OCI-LY7 (cell line): ENCODE measurements around the gene SOD3. TPM values are rescaled to one million over a fixed set of nuclear protein-coding genes. Genes with fewer than 3 reads are reported as not detected.

ENCODE experiments used
- BruUV-seq: library from RNA; stranded (reverse); fragments of 400-500 nt; replicated peaks from 2 replicates; lab custom pipeline; 2021; lab: Mats Ljungman, UMichigan
- CTCF ChIA-PET: fragments of 300-600 bp; sonication (Branson Sonifier 250); formaldehyde crosslinking; loops from one replicate; lab custom pipeline; 2022; ENCODE audit warnings: antibody characterized with exemption; ENCODE audit not compliant: unreplicated experiment; lab: Charles Lee
- POLR2A ChIA-PET: fragments of 300-600 bp; sonication (Branson Sonifier 250); formaldehyde crosslinking; loops from one replicate; lab custom pipeline; 2022; ENCODE audit warnings: antibody characterized with exemption; lab: Charles Lee
- DNase-seq: peaks from one replicate; pipeline ENCODE4 v3.0.0-alpha.2; 2015; ENCODE audit warnings: low spot score
- H2AFZ ChIP-seq: fragments of 200-600 bp; sonication (generic), shearing (Covaris generic); 2 replicates; pipeline ENCODE4 v1.6.1; 2014; ENCODE audit warnings: mild to moderate bottlenecking, antibody characterized with exemption, low read length, moderate library complexity
- H3K27ac ChIP-seq: fragments of 200-600 bp; sonication (generic); 2 replicates; pipeline ENCODE4 v1.5.1; 2014; ENCODE audit warnings: mixed run types, low read depth, mild to moderate bottlenecking, moderate library complexity, low read length, inconsistent platforms; ENCODE audit not compliant: poor library complexity, severe bottlenecking
- H3K36me3 ChIP-seq: fragments of 200-600 bp; sonication (generic); 2 replicates; pipeline ENCODE4 v1.6.1; 2014; ENCODE audit warnings: mild to moderate bottlenecking, antibody characterized with exemption, low read length, moderate library complexity, mixed read lengths; ENCODE audit not compliant: insufficient read depth
- H3K4me1 ChIP-seq: fragments of 200-600 bp; sonication (generic); 2 replicates; pipeline ENCODE4 v1.5.1; 2014; ENCODE audit warnings: mild to moderate bottlenecking, low read length; ENCODE audit not compliant: insufficient read depth, poor library complexity, severe bottlenecking
- H3K4me2 ChIP-seq: fragments of 200-600 bp; sonication (generic); 2 replicates; pipeline ENCODE4 v1.6.1; 2014; ENCODE audit warnings: mild to moderate bottlenecking, low read length
- H3K4me3 ChIP-seq: fragments of 200-600 bp; sonication (generic); 2 replicates; pipeline ENCODE4 v1.5.1; 2014; ENCODE audit warnings: mild to moderate bottlenecking, low read depth, low read length; ENCODE audit not compliant: poor library complexity, severe bottlenecking
- H3K79me2 ChIP-seq: fragments of 200-600 bp; sonication (generic); 2 replicates; pipeline ENCODE4 v1.6.1; 2016; ENCODE audit warnings: low read depth, mild to moderate bottlenecking, low read length, moderate library complexity, mixed read lengths; ENCODE audit not compliant: insufficient read depth
- H3K9me2 ChIP-seq: fragments of 200-600 bp; sonication (generic); 2 replicates; pipeline ENCODE4 v1.6.1; 2016; ENCODE audit warnings: mild to moderate bottlenecking, low read length, mixed read lengths; ENCODE audit not compliant: insufficient read depth
- H3K9me3 ChIP-seq: fragments of 200-600 bp; sonication (generic); 2 replicates; pipeline ENCODE4 v1.6.1; 2014; ENCODE audit warnings: mild to moderate bottlenecking, mixed run types, low read length, mixed read lengths
- H4K20me1 ChIP-seq: fragments of 200-600 bp; sonication (generic); 2 replicates; pipeline ENCODE4 v1.6.1; 2014; ENCODE audit warnings: mild to moderate bottlenecking, antibody characterized with exemption, low read length, moderate library complexity, mixed read lengths; ENCODE audit not compliant: insufficient read depth
- EZH2phosphoT487 ChIP-seq: fragments of 200-600 bp; sonication (generic); IDR thresholded peaks from 2 replicates; pipeline ENCODE4 v1.6.1; 2018; ENCODE audit warnings: low read depth, borderline replicate concordance, mild to moderate bottlenecking, mixed run types, antibody characterized with exemption, low read length, moderate library complexity, mixed read lengths
- intact Hi-C: fragments of 100-400 bp; cut with micrococcal nuclease; formaldehyde crosslinking; loops from one replicate; pipeline ENCODE4 v1.10.0; 2022; ENCODE audit not compliant: unreplicated experiment
- total RNA-seq, 2 experiments: library from RNA; depleted of rRNA in 1 of 2; stranded (reverse); fragments of >200 nt in 1 of 2; shearing (Covaris generic) in 1 of 2; gene quantifications; 2 replicates each; pipeline ENCODE4 v1.2.3, GENCODE V29; 2014 to 2022
- TF ChIP-seq, protein P1 (sequence below): fragments of 200-600 bp; sonication (generic); conservative IDR thresholded peaks from 2 replicates; pipeline ENCODE4 v1.5.1; 2014; ENCODE audit warnings: mild to moderate bottlenecking, antibody characterized with exemption, low read length, moderate library complexity, mixed read lengths

The SOD3 gene
- total RNA-seq, 2 experiments from 2014 or later = not detected

DNA sequence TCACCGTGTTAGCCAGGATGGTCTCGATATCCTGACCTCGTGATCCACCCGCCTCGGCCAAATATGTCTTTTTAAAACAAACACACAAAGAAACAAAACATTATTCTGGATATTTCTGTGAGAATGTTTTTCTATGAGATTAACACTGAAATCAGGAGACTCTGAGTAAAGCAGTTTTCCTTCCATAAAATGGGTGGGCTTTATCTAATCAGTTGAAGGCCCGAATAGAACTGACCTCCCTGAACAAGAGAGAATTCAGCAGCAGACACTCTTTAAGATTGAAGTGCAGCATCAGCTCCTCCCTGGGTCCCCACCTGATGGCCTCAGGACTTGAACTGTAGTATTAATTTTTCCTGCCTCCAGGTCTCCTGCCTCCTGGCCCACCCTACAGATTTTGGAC lies 22.4 kb upstream of the SOD3 start:
- Histone ChIP-seq H3K9me2 (no peaks in the 10 kb centered on the region), H3K4me1 (no peaks in the 10 kb centered on the region), H3K27ac (no peak overlapping the region), H3K79me2 (no peaks in the 10 kb centered on the region), H3K4me3 (no peak overlapping the region), H3K9me3 (no peaks in the 10 kb centered on the region), H2AFZ (no peak overlapping the region), H3K36me3 (no peaks in the 10 kb centered on the region), H4K20me1 (no peaks in the 10 kb centered on the region), H3K4me2 (no peak overlapping the region)
- no peak for DNase-seq
- no TSS peak for BruUV-seq
- ChIA-PET POLR2A (no interaction called here), CTCF (no interaction called here)
- TF ChIP-seq, protein P1, sequence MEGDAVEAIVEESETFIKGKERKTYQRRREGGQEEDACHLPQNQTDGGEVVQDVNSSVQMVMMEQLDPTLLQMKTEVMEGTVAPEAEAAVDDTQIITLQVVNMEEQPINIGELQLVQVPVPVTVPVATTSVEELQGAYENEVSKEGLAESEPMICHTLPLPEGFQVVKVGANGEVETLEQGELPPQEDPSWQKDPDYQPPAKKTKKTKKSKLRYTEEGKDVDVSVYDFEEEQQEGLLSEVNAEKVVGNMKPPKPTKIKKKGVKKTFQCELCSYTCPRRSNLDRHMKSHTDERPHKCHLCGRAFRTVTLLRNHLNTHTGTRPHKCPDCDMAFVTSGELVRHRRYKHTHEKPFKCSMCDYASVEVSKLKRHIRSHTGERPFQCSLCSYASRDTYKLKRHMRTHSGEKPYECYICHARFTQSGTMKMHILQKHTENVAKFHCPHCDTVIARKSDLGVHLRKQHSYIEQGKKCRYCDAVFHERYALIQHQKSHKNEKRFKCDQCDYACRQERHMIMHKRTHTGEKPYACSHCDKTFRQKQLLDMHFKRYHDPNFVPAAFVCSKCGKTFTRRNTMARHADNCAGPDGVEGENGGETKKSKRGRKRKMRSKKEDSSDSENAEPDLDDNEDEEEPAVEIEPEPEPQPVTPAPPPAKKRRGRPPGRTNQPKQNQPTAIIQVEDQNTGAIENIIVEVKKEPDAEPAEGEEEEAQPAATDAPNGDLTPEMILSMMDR = no peak
- no peak for TF ChIP-seq EZH2phosphoT487
- intact Hi-C loops = no loop called here

- no peaks in the 10 kb centered on the region for H3K9me3 ChIP-seq
- DNase-seq = no peak
- H3K36me3 ChIP-seq = no peaks in the 10 kb centered on the region
- H3K9me2 ChIP-seq = no peaks in the 10 kb centered on the region
- no peak overlapping the region for H3K4me2 ChIP-seq
- BruUV-seq = no TSS peak
- H4K20me1 ChIP-seq = no peaks in the 10 kb centered on the region
- intact Hi-C loops = no loop called here
- no peaks in the 10 kb centered on the region for H3K79me2 ChIP-seq
- CTCF ChIA-PET = no interaction called here
- no peak overlapping the region for H2AFZ ChIP-seq
- no peak overlapping the region for H3K27ac ChIP-seq
- H3K4me3 ChIP-seq = no peak overlapping the region
- no peaks in the 10 kb centered on the region for H3K4me1 ChIP-seq
- TF ChIP-seq EZH2phosphoT487 = no peak
- TF ChIP-seq, protein P1 = no peak
- POLR2A ChIA-PET = no interaction called here
These were observed 20.9 kb upstream of the SOD3 start for GRCh38 chr4:24774452-24774851.

GRCh38 chr4:24775032-24775605 lies 20.3 kb upstream of the SOD3 start:
- TF ChIP-seq, protein P1 = no peak
- TF ChIP-seq EZH2phosphoT487 = no peak
- ChIA-PET POLR2A (no interaction called here), CTCF (no interaction called here)
- no peaks in the 10 kb centered on the region for H4K20me1 ChIP-seq
- H3K27ac ChIP-seq = no peak overlapping the region
- no peaks in the 10 kb centered on the region for H3K9me3 ChIP-seq
- no peaks in the 10 kb centered on the region for H3K9me2 ChIP-seq
- H3K4me1 ChIP-seq = no peaks in the 10 kb centered on the region
- no peak overlapping the region for H3K4me2 ChIP-seq
- no peaks in the 10 kb centered on the region for H3K36me3 ChIP-seq
- no peak for DNase-seq
- H2AFZ ChIP-seq = no peak overlapping the region
- no peaks in the 10 kb centered on the region for H3K79me2 ChIP-seq
- intact Hi-C loops = no loop called here
- H3K4me3 ChIP-seq = no peak overlapping the region
- BruUV-seq = no TSS peak
